ENCODE results near the gene SMARCD3. TPM values are rescaled to one million over a fixed set of nuclear protein-coding genes. Genes with fewer than 3 reads are reported as not detected.
A peak's percentile ranks its signal among the peaks of the same experiment; 100 is the strongest.

The SMARCD3 gene
- total and polyA plus RNA-seq, 9 of the 15 experiments (the other 6 are each of a cell fraction or from before 2014, with no cell fraction given) = 0.43 to 3.6 (median 2.6) TPM

DNA sequence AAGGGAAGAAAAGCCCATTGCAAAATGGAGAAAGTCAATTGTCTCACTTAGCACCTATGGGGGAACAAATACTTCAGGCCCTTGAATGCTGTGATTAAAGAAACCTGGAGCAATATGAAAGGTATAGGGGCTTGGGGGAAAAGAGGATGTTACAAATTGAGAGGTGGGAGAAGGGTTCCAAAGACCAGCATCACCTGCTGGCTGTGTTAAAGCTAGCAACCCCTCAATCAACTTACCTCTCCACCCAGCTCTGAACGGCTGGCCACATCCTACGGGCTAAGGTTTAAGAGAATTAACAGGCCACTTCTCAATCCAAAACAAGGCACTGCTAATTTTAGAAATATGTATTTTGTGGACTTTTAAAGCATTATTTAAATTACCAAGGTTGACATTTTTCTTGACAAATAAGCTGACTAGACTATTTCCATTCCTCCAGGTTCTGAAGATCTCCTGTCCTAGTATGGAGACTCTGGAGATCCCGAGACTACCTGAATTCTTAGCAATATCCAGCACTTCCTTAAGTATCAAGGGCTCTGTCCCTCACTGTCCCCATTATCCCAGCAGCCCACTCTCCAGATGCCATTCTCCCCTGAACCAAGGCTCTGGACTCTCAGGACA is 37.2 kb downstream of the SMARCD3 start:
- H2AFZ ChIP-seq (ENCODE audit: low read depth, low read length) = no peak overlapping the region
- no peaks in the 10 kb centered on the region for H3K9me3 ChIP-seq (replicated peaks; ENCODE audit: control insufficient read depth, insufficient read depth, low read depth, low read length)
- peaks cover 10 to 15% of the 10 kb centered on the region in 2 experiments for H3K4me1 ChIP-seq (replicated peaks in 1 of 2; ENCODE audit: control insufficient read depth in 2 of 2, insufficient read depth in 2 of 2, low read length in 2 of 2)
- DNase-seq (ENCODE audit: extremely low read depth in 1 of 4, low spot score in 3 of 4) (no peak), FAIRE-seq (peak; percentile 23), ATAC-seq (peak; percentile 17; the same call in 2 of the 3 replicates)
- no peaks in the 10 kb centered on the region; a peak in 2 of 5 replicates for H3K27me3 ChIP-seq (ENCODE audit: control insufficient read depth in 2 of 2, insufficient read depth in 2 of 2, low read length in 2 of 2)
- H3K79me2 ChIP-seq (ENCODE audit: control insufficient read depth, insufficient read depth, low read length) = no peaks in the 10 kb centered on the region
- H4K20me1 ChIP-seq (replicated peaks; ENCODE audit: control insufficient read depth, insufficient read depth, low read length) = peaks cover 30% of the 10 kb centered on the region
- 60% methylated on average over 3 of the region's 3 CpGs for WGBS (ENCODE audit: insufficient coverage, low coverage, missing lambda C conversion rate)
- H3K4me3 ChIP-seq = no peak overlapping the region
- no peaks in the 10 kb centered on the region for H3K9me1 ChIP-seq (ENCODE audit: control insufficient read depth, insufficient read depth, low read length)
- H3K27ac ChIP-seq (ENCODE audit: extremely low read depth, low read depth, low read length) = no peak overlapping the region
- no TSS peak for BruUV-seq (replicated peaks)
- intact Hi-C loops (cut with micrococcal nuclease) (no loop called here), in situ Hi-C loops (cut with MboI) (no loop called here)
- no peak overlapping the region for H3K4me2 ChIP-seq (ENCODE audit: insufficient read depth, low read length)
- H3K9ac ChIP-seq (ENCODE audit: insufficient read depth in 1 of 2, low read depth in 2 of 2, low read length in 2 of 2) = no peak overlapping the region
- ChIA-PET CTCF (ENCODE audit: low intra/inter-chr PET ratio) (interaction anchor here (0.6 kb wide), 1 partner anchor 10 kb away, joined by 10 read pairs; no protein-coding TSS in a partner anchor), POLR2A (interaction anchor here (0.7 to 3.9 kb wide), 7 partner anchors 14 to 102 kb away, joined by 3 to 12 read pairs (median 4); partner anchors contain the start of genes ABCF2 and CHPF2)
- peaks cover 44% of the 10 kb centered on the region for H3K36me3 ChIP-seq (ENCODE audit: control insufficient read depth, insufficient read depth, low read length)
- TF ChIP-seq ARID2 (IDR thresholded peaks at IDR 0.05) = no peak
- TF ChIP-seq POU5F1 (IDR thresholded peaks at IDR 0.05; ENCODE audit: borderline replicate concordance, low read depth, low read length, partially characterized antibody) = no peak
- TF ChIP-seq HDAC6 (IDR thresholded peaks at IDR 0.05; ENCODE audit: low read depth, low read length) = no peak
- TF ChIP-seq MAFG (tag; conservative IDR thresholded peaks at IDR 0.05) = peak; percentile 89
- no peak for TF ChIP-seq HMG20B (CRISPR knock-in tag; IDR thresholded peaks at IDR 0.05)
- TF ChIP-seq MAFF (IDR thresholded peaks at IDR 0.05; ENCODE audit: low read length) = peak; percentile 94
- TF ChIP-seq STAT5A (IDR thresholded peaks at IDR 0.05; ENCODE audit: borderline replicate concordance, low read length) = no peak
- no peak for TF ChIP-seq BCOR (IDR thresholded peaks at IDR 0.05)
- no peak for TF ChIP-seq NONO (IDR thresholded peaks at IDR 0.05; ENCODE audit: low read depth in 2 of 2, low read length in 1 of 2)
- TF ChIP-seq C11orf30 (IDR thresholded peaks at IDR 0.05; ENCODE audit: low read depth) = peak; percentile 92
- TF ChIP-seq NCOA2 (IDR thresholded peaks at IDR 0.05; ENCODE audit: partially characterized antibody in 2 of 2) = no peak
- no peak for TF ChIP-seq SAFB2 (IDR thresholded peaks at IDR 0.05; ENCODE audit: borderline replicate concordance, low read depth, low read length, severe bottlenecking)
- TF ChIP-seq POLR2A (conservative IDR thresholded peaks at IDR 0.05) = peak; percentile 39; the same call in 1 of the 2 replicates
- TF ChIP-seq POLR2G (IDR thresholded peaks at IDR 0.05; ENCODE audit: low read depth, low read length) = 0 out of 2 replicates have a peak, but pooled peaks have one; percentile 17
- TF ChIP-seq KDM5B (IDR thresholded peaks at IDR 0.05; ENCODE audit: insufficient replicate concordance, low read depth, low read length) = no peak
- TF ChIP-seq NCOA4 (IDR thresholded peaks at IDR 0.05; ENCODE audit: partially characterized antibody) = no peak
- peak; percentile 97 for TF ChIP-seq ZNF316 (IDR thresholded peaks at IDR 0.05)
- TF ChIP-seq, protein P1, sequence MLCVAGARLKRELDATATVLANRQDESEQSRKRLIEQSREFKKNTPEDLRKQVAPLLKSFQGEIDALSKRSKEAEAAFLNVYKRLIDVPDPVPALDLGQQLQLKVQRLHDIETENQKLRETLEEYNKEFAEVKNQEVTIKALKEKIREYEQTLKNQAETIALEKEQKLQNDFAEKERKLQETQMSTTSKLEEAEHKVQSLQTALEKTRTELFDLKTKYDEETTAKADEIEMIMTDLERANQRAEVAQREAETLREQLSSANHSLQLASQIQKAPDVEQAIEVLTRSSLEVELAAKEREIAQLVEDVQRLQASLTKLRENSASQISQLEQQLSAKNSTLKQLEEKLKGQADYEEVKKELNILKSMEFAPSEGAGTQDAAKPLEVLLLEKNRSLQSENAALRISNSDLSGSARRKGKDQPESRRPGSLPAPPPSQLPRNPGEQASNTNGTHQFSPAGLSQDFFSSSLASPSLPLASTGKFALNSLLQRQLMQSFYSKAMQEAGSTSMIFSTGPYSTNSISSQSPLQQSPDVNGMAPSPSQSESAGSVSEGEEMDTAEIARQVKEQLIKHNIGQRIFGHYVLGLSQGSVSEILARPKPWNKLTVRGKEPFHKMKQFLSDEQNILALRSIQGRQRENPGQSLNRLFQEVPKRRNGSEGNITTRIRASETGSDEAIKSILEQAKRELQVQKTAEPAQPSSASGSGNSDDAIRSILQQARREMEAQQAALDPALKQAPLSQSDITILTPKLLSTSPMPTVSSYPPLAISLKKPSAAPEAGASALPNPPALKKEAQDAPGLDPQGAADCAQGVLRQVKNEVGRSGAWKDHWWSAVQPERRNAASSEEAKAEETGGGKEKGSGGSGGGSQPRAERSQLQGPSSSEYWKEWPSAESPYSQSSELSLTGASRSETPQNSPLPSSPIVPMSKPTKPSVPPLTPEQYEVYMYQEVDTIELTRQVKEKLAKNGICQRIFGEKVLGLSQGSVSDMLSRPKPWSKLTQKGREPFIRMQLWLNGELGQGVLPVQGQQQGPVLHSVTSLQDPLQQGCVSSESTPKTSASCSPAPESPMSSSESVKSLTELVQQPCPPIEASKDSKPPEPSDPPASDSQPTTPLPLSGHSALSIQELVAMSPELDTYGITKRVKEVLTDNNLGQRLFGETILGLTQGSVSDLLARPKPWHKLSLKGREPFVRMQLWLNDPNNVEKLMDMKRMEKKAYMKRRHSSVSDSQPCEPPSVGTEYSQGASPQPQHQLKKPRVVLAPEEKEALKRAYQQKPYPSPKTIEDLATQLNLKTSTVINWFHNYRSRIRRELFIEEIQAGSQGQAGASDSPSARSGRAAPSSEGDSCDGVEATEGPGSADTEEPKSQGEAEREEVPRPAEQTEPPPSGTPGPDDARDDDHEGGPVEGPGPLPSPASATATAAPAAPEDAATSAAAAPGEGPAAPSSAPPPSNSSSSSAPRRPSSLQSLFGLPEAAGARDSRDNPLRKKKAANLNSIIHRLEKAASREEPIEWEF (CRISPR knock-in tag; IDR thresholded peaks at IDR 0.05) = no peak
- no peak for TF ChIP-seq RFX5 (IDR thresholded peaks at IDR 0.05; ENCODE audit: low read depth, low read length)

Data from K562 (cell line).